ENCODE results near the gene PHLDB1. TPM values are rescaled to one million over a fixed set of nuclear protein-coding genes. Genes with fewer than 3 reads are reported as not detected.

The PHLDB1 gene
- polyA plus RNA-seq, 1 donor (not counting 4 experiments of a cell fraction or from before 2014, with no cell fraction given), result 35.0 TPM

DNA sequence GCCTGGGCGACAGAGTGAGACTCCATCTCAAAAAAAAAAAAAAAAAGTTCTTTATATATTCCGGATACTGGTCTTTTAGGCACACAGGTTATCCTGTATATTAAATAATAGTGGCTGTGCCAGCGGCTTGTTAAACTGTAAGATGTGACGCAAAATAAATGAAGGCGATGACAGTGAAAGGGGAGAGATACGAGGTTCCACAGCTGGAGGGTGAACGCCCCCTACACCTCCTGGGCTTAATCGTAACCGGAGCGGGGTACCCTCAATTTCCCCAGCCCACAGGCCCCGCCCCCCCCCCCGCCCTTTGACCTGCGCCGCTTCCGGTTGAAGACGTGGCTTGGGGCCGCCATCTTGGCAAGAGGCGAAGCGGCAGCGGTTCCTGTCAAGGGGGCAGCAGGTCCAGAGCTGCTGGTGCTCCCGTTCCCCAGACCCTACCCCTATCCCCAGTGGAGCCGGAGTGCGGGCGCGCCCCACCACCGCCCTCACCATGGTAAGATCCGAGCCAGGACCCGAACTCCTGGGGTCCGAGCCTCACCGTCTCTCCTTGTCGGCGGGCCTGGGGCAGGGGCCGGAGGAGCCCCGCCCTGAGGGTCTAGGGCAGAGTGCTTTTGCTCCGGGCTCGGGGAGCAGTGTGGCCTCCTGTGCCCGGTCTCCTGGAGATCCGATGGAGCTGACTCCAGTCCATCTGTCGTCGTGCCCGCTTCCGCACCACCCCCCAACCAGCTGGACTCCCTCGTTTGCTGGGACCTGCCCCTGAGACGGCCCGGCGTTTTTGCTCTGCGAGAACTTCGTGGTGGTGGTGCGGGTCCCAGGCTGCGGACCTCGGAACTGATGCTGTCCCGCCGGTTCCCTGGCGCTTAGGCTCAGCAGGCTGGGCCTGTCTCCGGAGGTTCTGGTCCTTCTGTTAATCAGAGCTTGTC, 35.1 kb upstream of the PHLDB1 start, which contains the start of gene ARCN1:
ARCN1 (plus strand) TSS at position 349 of the 920 bp plus-strand sequence; CDS start at position 488, 139 bp downstream.
- FAIRE-seq, result no peak
- Histone ChIP-seq H2AFZ (ENCODE audit: control insufficient read depth, low read length) (peak within 1 kb of the TSS; percentile 93), H3K4me2 (ENCODE audit: control insufficient read depth, extremely low read depth, insufficient read depth, low read depth, low read length) (peak within 1 kb of the TSS; percentile 80), H3K9ac (ENCODE audit: control insufficient read depth, extremely low read depth, insufficient read depth, low read length) (peak within 1 kb of the TSS; percentile 99), H3K27ac (ENCODE audit: control insufficient read depth, insufficient read depth, low read length) (peak within 1 kb of the TSS; percentile 81), H3K4me3 (ENCODE audit: control insufficient read depth in 2 of 3, extremely low read depth in 1 of 3, insufficient read depth in 2 of 3, low read depth in 1 of 3, low read length in 3 of 3) (peak within 1 kb of the TSS; percentile 79 to 98 (median 80)), H3K9me1 (ENCODE audit: control insufficient read depth, extremely low read depth, insufficient read depth, low read length) (no peaks in the 10 kb centered on the region), H3K79me2 (ENCODE audit: control insufficient read depth, insufficient read depth, low read length) (peaks cover 51% of the 10 kb centered on the region), H4K20me1 (ENCODE audit: control insufficient read depth, extremely low read depth, insufficient read depth, low read length) (peaks cover 2% of the 10 kb centered on the region), H3K27me3 (ENCODE audit: control insufficient read depth, extremely low read depth, insufficient read depth, low read length) (no peaks in the 10 kb centered on the region), H3K36me3 (ENCODE audit: control insufficient read depth in 2 of 2, extremely low read depth in 1 of 2, insufficient read depth in 2 of 2, low read length in 2 of 2) (peaks cover 0 to under 1% of the 10 kb centered on the region in 2 experiments), H3K4me1 (ENCODE audit: control insufficient read depth, extremely low read depth, insufficient read depth, low read length) (peaks cover 18% of the 10 kb centered on the region), H3K9me3 (ENCODE audit: control insufficient read depth, low read depth, low read length) (no peaks in the 10 kb centered on the region)
- TF ChIP-seq EZH2 (IDR thresholded peaks at IDR 0.05; ENCODE audit: low read length), result no peak
- TF ChIP-seq, protein P1, sequence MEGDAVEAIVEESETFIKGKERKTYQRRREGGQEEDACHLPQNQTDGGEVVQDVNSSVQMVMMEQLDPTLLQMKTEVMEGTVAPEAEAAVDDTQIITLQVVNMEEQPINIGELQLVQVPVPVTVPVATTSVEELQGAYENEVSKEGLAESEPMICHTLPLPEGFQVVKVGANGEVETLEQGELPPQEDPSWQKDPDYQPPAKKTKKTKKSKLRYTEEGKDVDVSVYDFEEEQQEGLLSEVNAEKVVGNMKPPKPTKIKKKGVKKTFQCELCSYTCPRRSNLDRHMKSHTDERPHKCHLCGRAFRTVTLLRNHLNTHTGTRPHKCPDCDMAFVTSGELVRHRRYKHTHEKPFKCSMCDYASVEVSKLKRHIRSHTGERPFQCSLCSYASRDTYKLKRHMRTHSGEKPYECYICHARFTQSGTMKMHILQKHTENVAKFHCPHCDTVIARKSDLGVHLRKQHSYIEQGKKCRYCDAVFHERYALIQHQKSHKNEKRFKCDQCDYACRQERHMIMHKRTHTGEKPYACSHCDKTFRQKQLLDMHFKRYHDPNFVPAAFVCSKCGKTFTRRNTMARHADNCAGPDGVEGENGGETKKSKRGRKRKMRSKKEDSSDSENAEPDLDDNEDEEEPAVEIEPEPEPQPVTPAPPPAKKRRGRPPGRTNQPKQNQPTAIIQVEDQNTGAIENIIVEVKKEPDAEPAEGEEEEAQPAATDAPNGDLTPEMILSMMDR (optimal IDR thresholded peaks at IDR 0.05 in 1 of 3, IDR thresholded peaks at IDR 0.05 in 1 of 3, conservative IDR thresholded peaks at IDR 0.05 in 1 of 3; ENCODE audit: extremely low read depth in 1 of 3, insufficient read depth in 2 of 3, low read length in 3 of 3), result peak in 1 of 3 experiments; percentile 15
- DNase-seq (ENCODE audit: low read depth, low spot score), result peak; percentile 57
- dilution Hi-C loops (cut with MboI; ENCODE audit: extremely low pct_ligation_motif_present, low sequenced_read_pairs), result no loop called here

DNA sequence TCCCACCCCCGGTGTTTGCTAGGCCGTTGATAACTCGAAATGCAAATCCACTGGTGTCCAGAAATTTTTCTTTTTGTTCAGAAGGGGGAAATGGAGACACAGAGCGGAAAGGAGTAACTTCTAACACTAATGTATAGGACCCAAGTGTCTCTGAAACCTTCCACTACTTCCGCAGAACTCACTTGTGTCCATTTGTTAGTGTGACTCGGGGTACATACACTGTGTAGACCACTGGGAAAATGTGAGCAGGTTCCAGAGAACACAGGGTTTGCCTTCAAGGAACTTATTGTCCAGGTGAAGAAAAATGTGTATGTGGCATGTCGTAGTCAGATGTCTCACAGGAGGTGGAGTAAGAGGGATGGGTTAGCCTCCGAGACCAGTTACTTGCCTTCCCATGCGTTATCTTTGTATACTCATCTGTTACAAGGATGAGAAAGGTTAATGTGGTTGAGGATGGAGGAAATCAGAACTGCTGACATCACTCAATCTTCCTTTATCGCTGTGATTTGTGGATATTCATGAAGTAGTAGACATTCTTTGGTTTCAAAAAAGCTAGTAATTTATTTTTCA, 34.3 kb upstream of the PHLDB1 start:
- Histone ChIP-seq H3K36me3 (ENCODE audit: control insufficient read depth in 2 of 2, extremely low read depth in 1 of 2, insufficient read depth in 2 of 2, low read length in 2 of 2) (peaks cover 2 to 3% of the 10 kb centered on the region in 2 experiments), H3K27me3 (ENCODE audit: control insufficient read depth, extremely low read depth, insufficient read depth, low read length) (no peaks in the 10 kb centered on the region), H3K27ac (ENCODE audit: control insufficient read depth, insufficient read depth, low read length) (peak overlapping the region; percentile 81), H3K4me3 (ENCODE audit: control insufficient read depth in 2 of 3, extremely low read depth in 1 of 3, insufficient read depth in 2 of 3, low read depth in 1 of 3, low read length in 3 of 3) (peak overlapping the region; percentile 79 to 98 (median 80)), H3K9me3 (ENCODE audit: control insufficient read depth, low read depth, low read length) (no peaks in the 10 kb centered on the region), H2AFZ (ENCODE audit: control insufficient read depth, low read length) (no peak overlapping the region), H3K4me2 (ENCODE audit: control insufficient read depth, extremely low read depth, insufficient read depth, low read depth, low read length) (peak overlapping the region; percentile 80), H3K79me2 (ENCODE audit: control insufficient read depth, insufficient read depth, low read length) (peaks cover 58% of the 10 kb centered on the region), H3K9me1 (ENCODE audit: control insufficient read depth, extremely low read depth, insufficient read depth, low read length) (no peaks in the 10 kb centered on the region), H3K4me1 (ENCODE audit: control insufficient read depth, extremely low read depth, insufficient read depth, low read length) (peaks cover 18% of the 10 kb centered on the region), H3K9ac (ENCODE audit: control insufficient read depth, extremely low read depth, insufficient read depth, low read length) (peak overlapping the region; percentile 99), H4K20me1 (ENCODE audit: control insufficient read depth, extremely low read depth, insufficient read depth, low read length) (peaks cover 5% of the 10 kb centered on the region)
- FAIRE-seq (peak; percentile 64), DNase-seq (ENCODE audit: low read depth, low spot score) (no peak)
- TF ChIP-seq, protein P1 (optimal IDR thresholded peaks at IDR 0.05 in 1 of 3, IDR thresholded peaks at IDR 0.05 in 1 of 3, conservative IDR thresholded peaks at IDR 0.05 in 1 of 3; ENCODE audit: extremely low read depth in 1 of 3, insufficient read depth in 2 of 3, low read length in 3 of 3), result no peak
- dilution Hi-C loops (cut with MboI; ENCODE audit: extremely low pct_ligation_motif_present, low sequenced_read_pairs), result no loop called here

All from keratinocyte (primary cell).